ENCODE data around the gene MRAP2.

GRCh38 chr6:84055647-84056046, 22.1 kb downstream of the MRAP2 start:
- TF ChIP-seq CTCF (IDR thresholded peaks at IDR 0.05), result no peak
- TF ChIP-seq POLR2A (IDR thresholded peaks at IDR 0.05), result no peak
